Panc1 (cell line): ENCODE measurements around the gene USP37.

ENCODE experiments used
- CTCF ChIP-seq: fragments of 450-650 bp; IDR thresholded peaks from 2 replicates; pipeline ENCODE4 v1.5.1; 2017; ENCODE audit warnings: mild to moderate bottlenecking
- POLR2AphosphoS5 ChIP-seq: IDR thresholded peaks from 2 replicates; pipeline ENCODE4 v1.6.1; 2012; ENCODE audit warnings: mild to moderate bottlenecking, low read depth, low read length, moderate library complexity
- REST ChIP-seq, 2 experiments: IDR thresholded peaks; 2 replicates each; pipeline ENCODE4 v1.6.1; 2011 to 2012; ENCODE audit warnings: low read depth in 2 of 2, control low read depth in 1 of 2, low read length in 1 of 2, mild to moderate bottlenecking in 1 of 2, moderate library complexity in 1 of 2; ENCODE audit not compliant: insufficient read depth in 1 of 2

GRCh38 chr2:218428846-218429558 lies 139.1 kb downstream of the USP37 start:
- TF ChIP-seq CTCF (no peak), POLR2AphosphoS5 (no peak), REST (IDR thresholded peaks at IDR 0.05; ENCODE audit: insufficient read depth in 1 of 2, low read depth in 2 of 2, low read length in 1 of 2) (no peak)
